GM08714 (cell line): ENCODE measurements around the gene YIPF3.
"Not testable (repeated sequence)": the region's sequence is repeated elsewhere in the genome, so short reads cannot be mapped to it uniquely, and the experiment has no call there.

Experiments used
- H3K4me3 ChIP-seq: fragments of 200-500 bp; sonication (Bioruptor generic); 2 replicates; pipeline ENCODE4 v1.5.1; 2014; ENCODE audit warnings: mild to moderate bottlenecking, low read length, inconsistent platforms
- ZNF274 ChIP-seq: IDR thresholded peaks from 2 replicates; pipeline ENCODE4 v1.6.1; 2012; ENCODE audit warnings: mild to moderate bottlenecking, low read depth, low read length

Gene YIPF3

DNA sequence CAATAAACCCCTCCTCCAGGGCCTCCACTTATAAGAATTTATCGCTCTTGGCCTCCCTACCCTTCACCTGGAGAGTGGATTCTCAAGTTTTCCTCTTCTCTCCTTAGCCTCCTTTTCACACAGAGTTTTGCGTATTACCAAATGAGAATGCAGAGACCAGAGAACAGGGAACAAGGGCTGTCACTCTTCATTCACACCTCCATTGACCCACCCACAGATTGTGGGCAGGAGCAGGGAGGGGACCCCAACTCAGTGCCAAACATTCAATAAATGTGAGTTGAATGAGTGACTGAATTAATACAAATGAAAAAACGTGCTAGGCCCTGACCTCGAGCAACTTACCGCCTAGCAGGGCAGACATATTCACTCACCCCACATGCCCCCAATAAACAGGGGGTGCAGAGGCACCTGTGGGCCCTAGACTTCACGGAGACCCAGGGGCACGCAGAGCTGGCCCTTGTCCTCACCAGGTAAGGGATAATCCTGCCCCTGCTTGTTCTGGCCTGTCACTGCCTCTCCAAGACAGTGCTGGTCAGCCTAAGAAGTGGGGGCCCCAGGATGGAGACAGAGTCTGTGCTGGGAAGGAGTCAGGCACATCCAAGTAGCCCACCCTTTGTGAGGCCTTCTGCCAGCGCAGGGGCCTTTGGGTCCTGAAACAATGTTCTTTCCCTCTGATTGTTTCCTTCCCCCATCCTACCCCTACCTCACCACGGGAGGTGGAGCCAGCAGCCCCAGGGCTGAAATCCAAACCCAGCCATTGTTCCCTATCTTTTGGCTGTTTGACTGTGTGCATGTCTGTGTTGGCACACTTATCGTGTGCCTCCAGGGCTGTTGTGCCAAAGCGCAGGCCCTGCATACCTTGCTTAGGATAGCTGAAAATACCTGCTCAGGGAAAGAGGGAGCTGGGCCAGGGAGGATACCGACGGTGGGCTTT lies 47.7 kb downstream of the YIPF3 start:
- no peak overlapping the region for H3K4me3 ChIP-seq
- TF ChIP-seq ZNF274 = no peak

DNA sequence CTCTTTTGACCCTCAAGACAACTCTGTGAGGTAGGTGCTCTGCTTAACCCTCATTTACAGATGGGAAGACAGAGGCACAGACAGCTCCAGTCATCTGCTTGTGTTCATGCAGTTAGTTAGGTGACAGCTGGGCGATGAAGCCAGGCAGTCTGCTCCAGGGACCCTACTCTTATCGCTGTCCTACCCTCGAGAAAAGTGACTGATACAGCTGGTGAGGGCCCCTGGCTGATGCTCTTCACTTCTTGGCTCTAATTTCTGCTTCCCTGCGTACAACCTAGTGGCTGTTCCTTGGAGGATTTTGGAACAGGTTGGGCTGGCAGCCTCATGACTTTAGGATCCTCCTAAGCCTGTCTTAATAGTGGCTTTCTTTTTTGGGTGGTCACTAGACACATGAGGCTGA lies 48.5 kb downstream of the YIPF3 start:
- no peak for TF ChIP-seq ZNF274
- no peak overlapping the region for H3K4me3 ChIP-seq

DNA sequence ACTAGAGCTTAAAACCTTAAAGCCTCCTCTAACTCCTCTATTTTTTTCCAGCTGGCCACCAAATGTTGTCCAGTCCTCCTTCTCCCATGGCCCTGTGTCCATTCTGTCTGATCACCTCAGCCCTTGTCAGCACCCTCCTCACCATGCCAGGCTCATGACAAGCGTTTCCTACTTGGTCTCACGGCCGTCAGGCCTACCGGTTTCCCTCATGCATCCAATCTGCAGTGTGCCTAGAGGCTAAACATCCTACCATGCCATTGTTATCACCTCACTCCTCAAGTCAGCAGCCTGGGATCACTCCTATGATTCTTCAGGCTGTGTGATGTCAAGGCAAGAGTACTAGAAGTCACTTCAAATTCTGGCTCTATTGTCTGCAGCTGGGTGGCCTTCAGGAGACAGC lies 49.0 kb downstream of the YIPF3 start:
- H3K4me3 ChIP-seq = no peak overlapping the region
- TF ChIP-seq ZNF274 = no peak

DNA sequence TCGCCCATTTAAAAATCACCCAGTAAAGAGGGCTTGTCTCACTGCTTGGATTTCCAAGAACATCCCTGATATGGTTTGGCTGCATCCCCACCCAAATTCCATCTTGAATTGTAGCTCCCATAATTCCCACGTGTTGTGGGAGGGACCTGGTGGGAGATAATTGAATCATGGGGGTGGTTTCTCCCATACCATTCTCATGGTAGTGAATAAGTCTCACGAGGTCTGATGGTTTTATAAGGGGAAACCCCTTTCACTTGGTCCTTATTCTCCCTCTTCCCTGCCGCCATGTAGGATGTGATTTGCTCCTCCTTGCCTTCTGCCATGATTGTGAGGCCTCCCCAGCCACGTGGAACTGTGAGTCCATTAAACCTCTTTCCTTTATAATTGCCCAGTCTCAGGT lies 49.5 kb downstream of the YIPF3 start:
- H3K4me3 ChIP-seq = not testable (repeated sequence)

DNA sequence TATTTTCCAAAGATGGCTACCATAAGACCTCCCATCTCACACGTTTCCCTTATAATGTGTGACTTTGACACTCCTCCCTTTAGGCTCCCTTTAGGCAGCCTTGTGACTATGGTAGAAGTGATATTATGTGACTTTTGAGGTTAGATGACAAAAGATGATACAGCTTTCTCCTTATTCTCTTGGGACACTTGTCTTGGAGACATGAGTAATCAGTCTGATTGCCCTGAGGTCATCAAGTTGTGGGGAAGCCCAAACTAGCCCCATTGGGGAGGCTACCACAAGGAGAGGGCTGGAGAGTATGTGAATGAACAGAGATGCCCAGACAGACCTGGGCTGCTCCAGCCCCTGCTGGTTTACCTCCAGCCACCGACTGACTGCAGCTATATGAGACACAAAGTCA lies 50.8 kb downstream of the YIPF3 start:
- no peak overlapping the region for H3K4me3 ChIP-seq
- TF ChIP-seq ZNF274 = no peak

DNA sequence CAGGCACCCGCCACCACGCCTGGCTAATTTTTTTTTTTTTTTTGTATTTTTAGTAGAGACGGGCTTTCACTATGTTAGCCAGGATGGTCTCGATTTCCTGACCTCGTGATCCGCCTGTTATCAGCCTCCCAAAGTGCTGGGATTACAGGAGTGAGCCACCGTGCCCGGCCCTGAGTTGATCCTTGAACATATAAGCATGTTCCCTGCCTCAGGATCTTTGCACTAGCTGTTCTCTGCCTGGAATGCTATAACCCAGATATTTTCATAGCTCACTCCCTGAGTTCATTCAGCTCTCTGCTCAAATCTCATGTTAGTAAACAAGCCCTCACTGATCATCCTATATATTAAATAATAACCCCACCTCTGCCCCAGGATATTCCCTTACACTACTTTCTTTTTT lies 52.4 kb downstream of the YIPF3 start:
- H3K4me3 ChIP-seq = no peak overlapping the region
- no peak for TF ChIP-seq ZNF274

DNA sequence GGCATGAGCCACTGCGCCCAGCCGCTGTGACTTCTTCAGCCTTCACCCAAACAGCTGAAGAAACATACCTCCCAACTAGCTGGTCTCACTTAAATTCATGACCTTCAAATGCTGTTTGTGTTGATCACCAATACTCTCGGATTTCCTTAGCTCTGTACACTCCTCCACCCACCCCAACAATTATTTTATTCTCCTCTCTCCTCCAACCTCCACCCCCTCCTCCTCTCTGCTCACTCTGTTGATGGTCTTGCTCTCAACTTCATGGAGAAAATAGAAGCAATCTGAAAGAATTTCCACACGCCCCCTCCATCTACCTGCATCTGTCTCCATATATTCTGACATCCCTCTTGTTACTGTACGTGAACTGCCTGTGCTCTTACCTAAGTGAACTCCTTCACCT lies 54.8 kb downstream of the YIPF3 start:
- TF ChIP-seq ZNF274 = no peak
- no peak overlapping the region for H3K4me3 ChIP-seq
